H1 (cell line): ENCODE data around the gene PEX14. TPM values are rescaled to one million over a fixed set of nuclear protein-coding genes. Genes with fewer than 3 reads are reported as not detected.
A peak's percentile ranks its signal among the peaks of the same experiment; 100 is the strongest.

ENCODE experiments used
- CTCF ChIA-PET: fragments of 300-600 bp; sonication (Branson Sonifier 250); formaldehyde crosslinking; loops from one replicate; lab custom pipeline; 2021; ENCODE audit not compliant: partially characterized antibody; lab: Charles Lee
- POLR2A ChIA-PET: fragments of 300-600 bp; sonication (Branson Sonifier 250); formaldehyde crosslinking; loops from one replicate; lab custom pipeline; 2021; ENCODE audit warnings: inconsistent platforms; ENCODE audit not compliant: partially characterized antibody; lab: Charles Lee
- DNase-seq, 2 experiments: peaks; one replicate each; pipeline versions ENCODE4 v3.0.0 to v3.0.0-alpha.2; 2010 to 2022; ENCODE audit warnings: low spot score in 2 of 2, low read depth in 1 of 2, mixed read lengths in 1 of 2
- FAIRE-seq: peaks from 2 replicates; lab custom pipeline; 2011; peaks lifted over from hg19 to GRCh38; lab: Jason Lieb, UNC
- H2AFZ ChIP-seq: 2 replicates; pipeline ENCODE4 v1.8.1; 2012; ENCODE audit warnings: low read length, inconsistent platforms
- H2AK5ac ChIP-seq: 2 replicates; pipeline ENCODE4 v1.6.1; 2013; ENCODE audit warnings: low read depth, low read length
- H2BK120ac ChIP-seq: replicated peaks from 2 replicates; pipeline ENCODE3; 2013; ENCODE audit warnings: low read depth, low read length, inconsistent platforms
- H2BK12ac ChIP-seq: 2 replicates; pipeline ENCODE4 v1.6.1; 2013; ENCODE audit warnings: low read depth, low read length
- H2BK15ac ChIP-seq: 2 replicates; pipeline ENCODE4 v1.6.1; 2013; ENCODE audit warnings: low read length
- H2BK20ac ChIP-seq: 2 replicates; pipeline ENCODE4 v1.6.1; 2013; ENCODE audit warnings: low read length
- H2BK5ac ChIP-seq: 2 replicates; pipeline ENCODE4 v1.6.1; 2013; ENCODE audit warnings: low read depth, low read length
- H3K14ac ChIP-seq: 2 replicates; pipeline ENCODE4 v1.6.1; 2013; ENCODE audit warnings: inconsistent platforms; ENCODE audit not compliant: insufficient read length
- H3K18ac ChIP-seq: 2 replicates; pipeline ENCODE4 v1.6.1; 2013; ENCODE audit warnings: low read length; ENCODE audit errors: extremely low read depth
- H3K23ac ChIP-seq: 2 replicates; pipeline ENCODE4 v1.6.1; 2013; ENCODE audit warnings: inconsistent platforms; ENCODE audit not compliant: insufficient read length
- H3K23me2 ChIP-seq: 2 replicates; pipeline ENCODE4 v1.6.1; 2013; ENCODE audit warnings: low read depth, low read length
- H3K27ac ChIP-seq: 2 replicates; pipeline ENCODE4 v1.6.1; 2011; ENCODE audit warnings: low read depth, low read length, inconsistent platforms
- H3K27me3 ChIP-seq, 4 experiments: replicated peaks in 1 of 4; 1 replicate in 1 of 4; 2 replicates in 3 of 4; pipeline versions ENCODE4 v1.6.1 to v1.8.1; 2011 to 2013; ENCODE audit warnings: low read length in 3 of 4, mild to moderate bottlenecking in 3 of 4, inconsistent platforms in 2 of 4, mixed read lengths in 2 of 4, moderate library complexity in 1 of 4; ENCODE audit not compliant: control insufficient read depth in 3 of 4, insufficient read depth in 3 of 4; ENCODE audit errors: extremely low read depth in 1 of 4
- H3K36me3 ChIP-seq, 4 experiments: 2 replicates each; pipeline versions ENCODE4 v1.6.1 to v1.8.1; 2011 to 2013; ENCODE audit warnings: mild to moderate bottlenecking in 4 of 4, low read length in 3 of 4, moderate library complexity in 2 of 4, control low read depth in 1 of 4, inconsistent platforms in 1 of 4; ENCODE audit not compliant: insufficient read depth in 4 of 4, control insufficient read depth in 2 of 4
- H3K4ac ChIP-seq: replicated peaks from 2 replicates; pipeline ENCODE3; 2013; ENCODE audit warnings: low read length, low read depth, mixed read lengths, inconsistent platforms; ENCODE audit not compliant: insufficient read length
- H3K4me1 ChIP-seq, 4 experiments: replicated peaks in 1 of 4; 1 replicate in 1 of 4; 2 replicates in 3 of 4; pipeline versions ENCODE4 v1.6.1 to v1.8.1; 2011 to 2013; ENCODE audit warnings: low read length in 3 of 4, inconsistent platforms in 2 of 4, mixed read lengths in 1 of 4; ENCODE audit not compliant: insufficient read depth in 4 of 4, control insufficient read depth in 3 of 4
- H3K4me2 ChIP-seq, 2 experiments: 2 replicates each; pipeline versions ENCODE4 v1.6.1 to v1.8.1; 2011 to 2013; ENCODE audit warnings: low read depth in 2 of 2, low read length in 2 of 2, control low read depth in 1 of 2, inconsistent platforms in 1 of 2, mild to moderate bottlenecking in 1 of 2; ENCODE audit not compliant: insufficient read depth in 1 of 2
- H3K4me3 ChIP-seq, 4 experiments: fragments of 200-600, 300-600 bp in 1 of 4; sonication (generic), shearing (Covaris generic), sonication (Bioruptor Twin) in 1 of 4; 2 replicates each; pipeline versions ENCODE4 v1.5.1 to v1.8.1; 2011 to 2016; ENCODE audit warnings: low read length in 4 of 4, low read depth in 3 of 4, control low read depth in 2 of 4, inconsistent platforms in 2 of 4, mild to moderate bottlenecking in 2 of 4, mixed read lengths in 1 of 4, moderate library complexity in 1 of 4; ENCODE audit not compliant: insufficient read depth in 2 of 4; ENCODE audit errors: extremely low read depth in 1 of 4
- H3K56ac ChIP-seq: replicated peaks from 2 replicates; pipeline ENCODE3; 2013; ENCODE audit warnings: low read depth, mild to moderate bottlenecking, mixed read lengths, low read length, inconsistent platforms; ENCODE audit not compliant: insufficient read length
- H3K79me1 ChIP-seq: 2 replicates; pipeline ENCODE4 v1.6.1; 2013; ENCODE audit warnings: low read depth, low read length, control low read depth
- H3K79me2 ChIP-seq, 2 experiments: 2 replicates each; pipeline versions ENCODE4 v1.6.1 to v1.8.1; 2012 to 2013; ENCODE audit warnings: low read length in 2 of 2, mild to moderate bottlenecking in 2 of 2, inconsistent platforms in 1 of 2; ENCODE audit not compliant: insufficient read depth in 2 of 2, control insufficient read depth in 1 of 2
- H3K9ac ChIP-seq, 4 experiments: replicated peaks in 1 of 4; 1 replicate in 1 of 4; 2 replicates in 3 of 4; pipeline versions ENCODE4 v1.6.1 to v1.8.1; 2011 to 2013; ENCODE audit warnings: low read depth in 3 of 4, low read length in 3 of 4, control low read depth in 2 of 4, mild to moderate bottlenecking in 2 of 4, moderate library complexity in 2 of 4, inconsistent platforms in 1 of 4; ENCODE audit errors: extremely low read depth in 1 of 4
- H3K9me3 ChIP-seq, 2 experiments: 2 replicates each; pipeline versions ENCODE4 v1.6.1 to v1.8.1; 2012 to 2013; ENCODE audit warnings: mild to moderate bottlenecking in 2 of 2, moderate library complexity in 2 of 2, control low read depth in 1 of 2, inconsistent platforms in 1 of 2, low read depth in 1 of 2, low read length in 1 of 2, mixed read lengths in 1 of 2; ENCODE audit not compliant: insufficient read depth in 2 of 2
- H4K20me1 ChIP-seq, 2 experiments: replicated peaks in 1 of 2; 2 replicates each; pipeline versions ENCODE3 to v1.8.1; 2011 to 2013; ENCODE audit warnings: inconsistent platforms in 2 of 2, low read length in 2 of 2, mild to moderate bottlenecking in 1 of 2; ENCODE audit not compliant: insufficient read depth in 2 of 2, control insufficient read depth in 1 of 2
- H4K5ac ChIP-seq: 2 replicates; pipeline ENCODE4 v1.6.1; 2013; ENCODE audit warnings: low read length, low read depth, mixed read lengths, inconsistent platforms; ENCODE audit not compliant: insufficient read length
- H4K8ac ChIP-seq: 2 replicates; pipeline ENCODE4 v1.8.0; 2013; ENCODE audit warnings: mild to moderate bottlenecking, moderate library complexity, low read length, inconsistent platforms; ENCODE audit not compliant: insufficient read depth; ENCODE audit errors: extremely low read depth
- H4K91ac ChIP-seq: replicated peaks from 2 replicates; pipeline ENCODE3; 2013; ENCODE audit warnings: low read length, mixed read lengths, inconsistent platforms; ENCODE audit not compliant: insufficient read length
- BACH1 ChIP-seq: IDR thresholded peaks from 2 replicates; pipeline ENCODE4 v1.6.1; 2012; ENCODE audit warnings: low read length, improper control_type of control experiment
- CEBPB ChIP-seq: IDR thresholded peaks from 2 replicates; pipeline ENCODE4 v1.6.1; 2012; ENCODE audit warnings: low read depth, low read length
- CREB1 ChIP-seq: IDR thresholded peaks from 2 replicates; pipeline ENCODE4 v1.6.1; 2012; ENCODE audit warnings: inconsistent platforms
- EZH2 ChIP-seq: fragments of 200-600 bp; sonication (generic); IDR thresholded peaks from 2 replicates; pipeline ENCODE4 v1.7.1; 2012; ENCODE audit warnings: low read depth, mild to moderate bottlenecking, moderate library complexity, low read length, inconsistent platforms; ENCODE audit not compliant: severe bottlenecking
- GABPA ChIP-seq: IDR thresholded peaks from 2 replicates; pipeline ENCODE4 v1.6.1; 2011; ENCODE audit warnings: mild to moderate bottlenecking, low read length, moderate library complexity, borderline replicate concordance; ENCODE audit not compliant: insufficient read depth
- KDM1A ChIP-seq: fragments of 200-600, 300-600 bp; sonication (generic); IDR thresholded peaks from 2 replicates; pipeline ENCODE4 v1.7.1; 2016; ENCODE audit warnings: mild to moderate bottlenecking, low read length, borderline replicate concordance
- NANOG ChIP-seq: IDR thresholded peaks from 2 replicates; pipeline ENCODE4 v1.6.1; 2011; ENCODE audit warnings: low read length, low read depth, mild to moderate bottlenecking, inconsistent platforms; ENCODE audit not compliant: insufficient read depth, poor library complexity, severe bottlenecking
- POU5F1 ChIP-seq: IDR thresholded peaks from 2 replicates; pipeline ENCODE4 v1.6.1; 2011; ENCODE audit warnings: low read depth, mild to moderate bottlenecking, low read length, moderate library complexity
- TAF7 ChIP-seq: optimal IDR thresholded peaks from 2 replicates; pipeline ENCODE3; 2011; ENCODE audit warnings: low read depth, mild to moderate bottlenecking, inconsistent platforms, low read length, moderate library complexity, borderline replicate concordance
- TBP ChIP-seq: IDR thresholded peaks from 2 replicates; pipeline ENCODE4 v1.6.1; 2011; ENCODE audit warnings: low read depth, low read length, improper control_type of control experiment
- WGBS, 2 experiments: shearing (Covaris generic) in 1 of 2; methylation state at CpG; one replicate each; pipeline versions ENCODE4 v1.1.6 to v1.1.7; 2013 to 2015; ENCODE audit warnings: low lambda C conversion rate in 2 of 2, mixed read lengths in 2 of 2, inconsistent platforms in 1 of 2, low coverage in 1 of 2, missing lambda C conversion rate in 1 of 2; ENCODE audit not compliant: insufficient replicate concordance in 2 of 2, insufficient coverage in 1 of 2, insufficient read length in 1 of 2; ENCODE audit errors: extremely low coverage in 1 of 2, missing lambda C conversion rate in 1 of 2; 5-methylcytosine and 5-hydroxymethylcytosine counted together
- polyA plus RNA-seq, 7 experiments: library from polyadenylated mRNA; depleted of rRNA in 3 of 7; stranded (reverse) in 5 of 7; unstranded in 2 of 7; fragments of >200 nt in 5 of 7; fragments of 200-250 nt in 2 of 7; gene quantifications; 1 replicate in 5 of 7; 2 replicates in 1 of 7; 4 replicates in 1 of 7; pipeline versions ENCODE4 v1.2.1 to v1.2.3, GENCODE V29; 2011 to 2013; ENCODE audit warnings: missing spikeins in 2 of 7, mixed read lengths in 2 of 7
- total RNA-seq: library from RNA; stranded (reverse); fragmentation: NEBNext Ultra II Directional; extraction: Animal tissue kit (Norgen Biotek cat#: 25700); gene quantifications from 2 replicates; pipeline ENCODE4 v1.2.1, GENCODE V29; 2021

PEX14 gene
- total and polyA plus RNA-seq, 2 of the 8 experiments (the other 6 are each of a cell fraction or from before 2014, with no cell fraction given) = 13.0 to 19.8 TPM

DNA sequence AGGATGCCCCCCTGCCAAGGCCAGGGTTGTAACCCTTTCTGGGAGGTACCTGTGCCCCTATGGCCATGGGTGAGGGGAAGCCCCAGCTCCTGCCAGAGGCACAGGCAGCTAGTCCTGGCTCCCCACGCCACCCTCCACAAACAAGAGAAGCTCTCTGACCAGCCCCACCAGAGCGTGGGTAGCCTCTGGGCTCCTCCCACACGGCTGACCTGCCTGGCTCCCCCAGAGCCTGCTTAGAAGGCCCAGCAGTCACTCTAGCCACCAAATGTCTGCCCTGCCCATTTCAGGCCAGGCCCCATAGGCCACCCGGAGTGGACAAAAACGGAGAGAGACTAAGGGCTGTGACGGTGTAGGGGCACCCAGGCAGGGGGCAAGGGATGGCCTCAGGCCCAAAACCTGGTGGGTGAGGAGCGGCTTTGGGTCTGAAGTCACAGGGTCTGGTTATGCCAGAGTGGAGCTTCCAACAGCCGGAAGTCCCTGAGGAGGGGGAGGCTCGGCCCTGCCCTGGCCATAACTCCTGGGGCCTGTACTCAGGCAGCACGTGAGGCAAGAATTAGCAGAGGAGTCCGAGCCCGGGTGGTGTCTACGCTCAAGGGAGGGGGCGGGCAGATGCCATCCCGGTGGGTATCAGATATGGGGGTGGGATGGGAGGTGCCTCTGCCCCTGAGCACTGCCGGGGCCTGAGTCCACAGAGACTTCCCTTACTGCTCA, 166.2 kb downstream of the PEX14 start:
- Histone ChIP-seq H3K9me3 (no peaks in the 10 kb centered on the region), H2BK5ac (no peak overlapping the region; the same call in 1 of the 2 replicates), H4K5ac (no peak overlapping the region), H2BK12ac (no peak overlapping the region; the same call in 1 of the 2 replicates), H3K4me3 (no peak overlapping the region), H4K8ac (peak overlapping the region; percentile 36; the same call in 1 of the 2 replicates), H3K27me3 (peaks cover 7 to 33% (median 27%) of the 10 kb centered on the region in 4 experiments), H3K79me2 (no peaks in the 10 kb centered on the region), H2BK120ac (no peak overlapping the region), H3K27ac (no peak overlapping the region), H3K4me1 (peaks cover 0 to 19% (median 7%) of the 10 kb centered on the region in 4 experiments; a peak in 6 of 7 replicates), H3K4ac (peak overlapping the region; percentile 38), H3K23me2 (peaks cover 6% of the 10 kb centered on the region; the same call in 1 of the 2 replicates), H2AK5ac (no peak overlapping the region), H2AFZ (no peak overlapping the region), H3K18ac (no peak overlapping the region), H3K56ac (peak overlapping the region; percentile 12), H3K14ac (no peak overlapping the region), H4K20me1 (peaks cover 0 to 7% of the 10 kb centered on the region in 2 experiments), H3K9ac (no peak overlapping the region), H4K91ac (peak overlapping the region; percentile 42), H2BK20ac (no peak overlapping the region), H2BK15ac (peak overlapping the region; percentile 46; the same call in 1 of the 2 replicates), H3K79me1 (no peaks in the 10 kb centered on the region), H3K36me3 (no peaks in the 10 kb centered on the region), H3K23ac (no peak overlapping the region), H3K4me2 (no peak overlapping the region)
- CTCF ChIA-PET = interaction anchor here (0.6 to 2.1 kb wide), 12 partner anchors 11 to 270 kb away, joined by 3 to 6 read pairs (median 3); no protein-coding TSS in a partner anchor
- FAIRE-seq (no peak), DNase-seq (no peak)
- WGBS, 2 experiments = 90% methylated on average over 15 of the region's 16 CpGs; no CpG with 5 or more reads in 1 of the 2 experiments
- POLR2A ChIA-PET = interaction anchor here (1.0 to 1.3 kb wide), 2 partner anchors 9 to 49 kb away, joined by 3 read pairs; no protein-coding TSS in a partner anchor
- TF ChIP-seq BACH1 (no peak), CREB1 (no peak), TAF7 (no peak), GABPA (no peak), EZH2 (no peak), CEBPB (no peak), TBP (no peak), NANOG (no peak), POU5F1 (no peak), KDM1A (no peak)
